ENCODE results near the gene PSMD2.
"Not testable (repeated sequence)": the region's sequence is repeated elsewhere in the genome, so short reads cannot be mapped to it uniquely, and the experiment has no call there.

Gene PSMD2

GRCh38 chr3:184298759-184299487 is at the start of gene PSMD2:
PSMD2 (plus strand) TSS chr3:184299241; CDS start chr3:184299267, 26 bp downstream.
- peak; percentile 90 to 94 for DNase-seq

- DNase-seq, result peak; percentile 93 to 98
These were observed 49.5 kb upstream of the PSMD2 start, which contains the start of gene EEF1AKMT4 for GRCh38 chr3:184249412-184250166. EEF1AKMT4 (plus strand) TSS chr3:184249672; CDS start chr3:184249695, 23 bp downstream.

DNA sequence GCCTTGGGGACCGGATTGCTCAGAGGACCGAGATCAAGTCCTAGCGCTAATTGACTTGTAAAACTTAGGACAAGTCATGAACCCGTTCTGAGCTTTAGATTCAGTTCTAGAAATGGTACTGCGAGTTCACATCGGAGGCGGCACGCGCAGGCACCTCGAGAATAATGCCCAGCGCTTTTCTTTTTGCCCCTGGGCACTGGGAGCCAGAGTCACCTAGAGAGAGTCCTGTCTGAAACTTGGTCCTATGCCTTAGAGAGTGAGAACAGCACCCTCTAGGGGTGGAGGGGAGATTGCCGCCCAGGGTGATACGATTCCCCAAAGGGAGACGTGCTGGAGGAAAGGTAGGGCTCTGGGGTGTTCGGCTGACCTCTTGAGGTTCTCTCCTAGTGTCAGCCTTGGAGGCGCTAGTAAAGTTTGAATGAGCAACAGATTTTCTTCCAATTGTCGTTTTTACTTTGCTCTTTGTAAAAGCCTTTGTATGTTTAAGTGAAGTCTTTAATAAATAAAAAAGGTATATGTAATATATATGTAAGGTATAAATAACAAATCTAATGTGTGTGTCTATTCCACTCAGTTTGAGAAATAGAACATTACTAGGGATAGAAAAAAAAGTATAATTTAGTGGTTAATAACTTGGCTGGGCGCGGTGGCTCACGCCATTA is 48.7 kb upstream of the PSMD2 start:
- peak; percentile 74 to 93 for DNase-seq

- no peak for DNase-seq
These were observed 43.6 kb upstream of the PSMD2 start for GRCh38 chr3:184255291-184256039.

DNA sequence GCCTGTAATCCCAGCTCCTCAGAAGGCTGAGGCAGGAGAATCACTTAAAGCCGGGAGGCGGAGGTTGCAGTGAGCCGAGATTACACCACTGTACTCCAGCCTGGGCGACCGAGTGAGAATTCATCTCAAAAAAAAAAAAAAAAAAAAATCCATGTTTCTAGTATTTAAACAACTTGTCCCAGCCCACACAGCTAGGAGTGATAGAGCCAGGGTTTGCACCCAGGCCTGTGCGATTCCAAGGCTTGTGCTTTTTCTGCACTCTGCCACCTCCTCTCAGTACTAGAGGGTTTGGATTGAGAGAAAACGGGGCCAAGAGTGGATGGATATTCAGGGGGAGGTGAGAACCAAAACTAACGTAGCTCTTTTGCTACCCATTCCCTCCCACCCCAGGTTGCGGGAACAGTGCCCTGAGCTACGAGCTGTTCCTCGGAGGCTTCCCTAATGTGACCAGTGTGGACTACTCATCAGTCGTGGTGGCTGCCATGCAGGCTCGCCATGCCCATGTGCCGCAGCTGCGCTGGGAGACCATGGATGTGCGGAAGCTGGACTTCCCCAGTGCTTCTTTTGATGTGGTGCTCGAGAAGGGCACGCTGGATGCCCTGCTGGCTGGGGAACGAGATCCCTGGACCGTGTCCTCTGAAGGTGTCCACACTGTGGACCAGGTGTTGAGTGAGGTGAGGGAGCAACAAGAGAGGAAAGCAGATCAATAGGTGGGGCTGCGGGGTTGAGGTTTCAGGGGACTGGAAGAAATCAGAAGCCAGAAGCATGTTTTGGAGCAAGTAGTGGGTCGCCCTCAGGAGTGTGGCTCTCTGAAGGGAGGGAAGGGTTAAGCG is 41.7 kb upstream of the PSMD2 start:
- no peak for DNase-seq

GRCh38 chr3:184258926-184259325 is 40.1 kb upstream of the PSMD2 start:
- no peak for DNase-seq

DNA sequence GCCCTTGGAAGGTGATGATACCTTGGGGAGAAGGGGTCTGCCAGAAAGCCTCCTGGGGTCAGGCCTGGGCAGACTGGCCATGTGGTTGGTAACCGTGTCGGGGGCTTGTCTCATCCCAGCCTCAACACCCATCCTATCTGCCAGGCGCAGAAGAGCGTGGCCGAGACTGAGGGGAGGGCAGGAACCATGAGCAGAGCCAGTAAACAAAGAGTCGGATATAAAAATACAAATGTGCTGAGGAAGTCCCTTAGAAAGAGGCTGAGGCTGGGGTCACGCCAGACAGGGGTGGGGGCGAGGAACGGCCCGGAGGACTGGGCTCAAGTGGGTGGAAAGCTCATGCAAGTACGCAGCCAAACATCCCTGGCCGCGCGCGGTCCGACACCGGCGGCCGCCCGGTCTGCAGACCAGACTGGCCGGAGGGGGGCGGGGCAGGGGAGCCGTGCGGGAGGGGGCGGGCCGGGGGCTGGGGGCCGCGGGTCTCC is 39.6 kb upstream of the PSMD2 start:
- no peak for DNase-seq

GRCh38 chr3:184259878-184260723 is 38.9 kb upstream of the PSMD2 start:
- DNase-seq, result peak in 1 of 2 experiments; percentile 34

DNA sequence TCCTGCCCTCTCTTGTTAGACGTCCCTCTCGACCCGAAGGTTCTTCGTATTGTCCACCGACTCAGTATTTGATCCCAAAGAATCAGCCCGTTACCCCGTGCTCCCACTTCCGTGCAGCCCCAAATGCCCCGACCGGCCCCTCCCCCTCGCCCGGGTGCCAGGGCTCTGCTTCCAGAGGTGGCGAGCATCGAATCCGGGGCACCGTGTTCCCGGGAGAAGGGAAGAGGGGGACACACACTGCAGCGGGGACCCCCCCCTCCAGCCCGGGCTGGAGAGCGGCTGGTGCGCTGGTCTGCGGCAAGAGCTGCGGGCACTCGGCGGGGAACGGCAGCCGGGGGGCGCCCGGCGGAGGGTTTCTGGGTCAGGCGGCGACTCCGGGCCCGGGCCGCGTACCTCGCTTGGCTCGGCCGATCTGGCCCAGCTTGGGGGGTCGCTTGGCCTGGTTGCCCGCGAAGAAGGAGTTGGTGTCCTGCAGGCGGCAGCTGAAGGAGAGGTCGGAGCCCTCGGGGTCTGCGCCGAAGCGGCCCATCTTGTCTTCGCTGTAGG is 38.2 kb upstream of the PSMD2 start:
- DNase-seq, result no peak

DNA sequence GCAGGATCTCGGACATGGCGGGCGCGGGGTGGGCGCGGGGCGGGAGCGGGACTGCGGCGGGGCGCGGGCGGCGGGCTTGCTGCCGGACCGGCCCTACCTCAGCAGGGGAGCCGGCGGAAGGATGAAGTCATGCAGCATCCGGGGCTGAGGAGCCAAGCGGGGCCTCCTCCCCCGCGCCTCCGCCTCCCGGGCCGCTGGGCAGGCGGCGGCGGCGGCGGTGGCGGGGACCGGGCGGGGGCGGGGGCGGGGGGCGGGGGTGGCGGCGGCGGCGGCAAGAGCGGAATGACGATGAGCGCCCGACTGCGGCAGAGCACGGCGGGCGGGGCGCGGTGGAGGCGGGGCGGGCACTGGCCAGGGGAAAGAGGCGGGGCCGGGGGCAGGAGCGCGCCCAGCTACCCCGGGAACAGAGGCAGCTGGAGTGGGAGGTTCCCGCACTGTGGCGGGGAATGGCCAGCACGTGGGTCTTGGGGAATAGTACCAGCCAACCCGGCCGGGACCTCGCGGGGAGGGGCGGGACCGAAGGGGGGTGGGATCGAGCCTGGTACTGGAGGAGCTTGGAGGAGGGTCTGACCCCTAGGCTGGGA is 37.7 kb upstream of the PSMD2 start, which contains the start of gene CAMK2N2:
TSS of gene CAMK2N2 (minus strand) at position 284 of the 584 bp plus-strand sequence. CDS start at position 16, 268 bp downstream.
- peak; percentile 73 to 89 for DNase-seq

DNA sequence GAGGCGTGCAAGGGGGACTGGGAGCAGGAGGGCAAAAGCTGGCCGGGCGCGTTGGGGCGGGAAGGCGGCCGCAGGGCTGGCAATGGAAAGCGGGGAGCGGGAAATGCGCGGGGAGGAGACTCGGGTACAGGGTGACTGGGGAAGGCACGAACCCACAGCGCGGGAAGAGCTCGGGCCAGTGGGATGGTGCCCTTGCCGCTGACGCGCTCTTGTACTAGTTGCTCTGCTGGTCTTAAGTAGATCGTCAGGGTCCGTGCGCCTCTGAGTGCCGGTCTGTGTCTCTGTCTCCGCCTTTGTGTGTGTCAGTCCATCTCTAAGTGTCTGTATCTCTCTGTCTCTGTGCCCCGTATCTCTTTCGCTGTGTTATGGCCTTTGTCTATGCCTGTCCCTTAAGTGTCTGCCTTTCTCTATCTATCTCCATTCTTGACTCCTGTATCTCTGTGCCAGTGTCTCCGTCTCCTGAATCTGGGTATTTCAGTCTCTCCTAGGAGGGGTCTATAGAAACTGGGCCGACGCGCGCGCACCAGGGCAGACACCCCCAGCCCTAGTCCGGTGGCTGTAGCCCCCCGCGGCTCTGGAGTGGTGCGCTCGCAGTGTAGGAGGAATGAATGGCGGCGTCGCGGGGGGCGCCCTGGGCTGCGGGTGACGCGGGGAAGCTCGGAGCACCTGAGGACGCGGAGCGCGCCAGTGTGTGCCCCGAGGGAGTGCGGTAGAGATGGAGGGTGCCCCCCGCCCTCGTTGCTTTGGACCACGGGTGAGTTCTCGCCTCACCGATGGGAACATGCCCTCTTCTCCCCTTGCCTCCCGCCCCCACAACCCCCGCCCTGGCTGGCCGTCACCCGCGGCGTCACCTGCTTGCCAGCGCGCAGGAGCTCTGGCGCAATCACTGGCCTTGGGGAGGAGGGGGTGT is 36.9 kb upstream of the PSMD2 start:
- peak in 1 of 2 experiments; percentile 80 for DNase-seq

DNA sequence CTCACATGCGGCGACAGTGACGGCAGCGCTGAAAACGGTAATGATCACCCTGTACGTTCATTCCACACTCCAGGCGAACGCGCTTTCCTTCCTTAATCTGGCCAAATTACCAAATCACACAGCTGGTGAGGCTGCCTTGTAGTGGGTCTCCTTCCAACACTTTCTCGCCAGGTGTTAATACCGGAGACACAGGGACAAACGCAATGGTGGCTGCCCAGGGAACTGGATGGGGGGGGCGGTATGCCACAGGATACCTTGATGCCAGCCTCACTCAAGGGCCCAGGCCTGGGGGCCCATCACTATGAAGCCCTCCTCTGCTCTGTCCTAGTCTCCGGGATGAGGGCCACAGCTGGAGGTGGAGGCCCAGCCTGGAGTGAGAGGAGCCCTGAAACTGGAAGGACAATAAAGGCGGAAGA is 36.3 kb upstream of the PSMD2 start:
- no peak for DNase-seq

DNA sequence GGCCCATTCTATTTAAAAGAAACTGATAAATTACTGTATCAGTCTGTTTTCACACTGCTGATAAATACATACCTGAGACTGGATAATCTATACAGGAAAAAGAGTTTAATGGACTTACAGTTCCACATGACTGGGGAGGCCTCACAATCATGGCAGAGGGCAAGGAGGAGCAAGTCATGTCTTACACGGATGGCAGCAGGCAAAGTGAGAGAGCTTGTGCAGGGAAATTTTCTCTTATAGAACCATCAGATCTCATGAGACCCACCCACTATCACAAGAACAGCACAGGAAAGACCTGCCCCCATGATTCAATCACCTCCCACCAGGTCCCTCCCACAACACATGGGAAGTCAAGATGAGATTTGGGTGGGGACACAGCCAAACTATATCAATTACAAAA is 31.8 kb upstream of the PSMD2 start:
- not testable (repeated sequence) for DNase-seq

GRCh38 chr3:184272269-184272668 is 26.8 kb upstream of the PSMD2 start:
- no peak for DNase-seq

DNA sequence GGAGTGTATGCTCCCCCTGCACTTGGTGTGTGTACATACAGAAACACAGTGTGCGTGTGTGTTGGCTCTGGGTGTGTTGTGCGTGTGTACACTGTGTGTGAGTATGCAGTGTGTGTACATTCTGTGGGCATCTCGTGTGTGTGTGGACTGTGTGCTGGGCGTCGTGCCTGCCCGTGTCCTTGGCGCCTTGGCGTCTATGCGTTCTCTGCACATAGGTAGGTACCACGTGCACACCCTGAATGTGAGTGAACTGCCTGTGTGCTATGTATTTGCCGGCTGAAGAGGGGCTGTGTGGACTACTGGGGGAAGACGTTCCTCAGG is 23.7 kb upstream of the PSMD2 start:
- DNase-seq, result no peak

GRCh38 chr3:184275961-184276910 is 22.8 kb upstream of the PSMD2 start, which contains the start of gene ECE2:
ECE2 (plus strand) TSS chr3:184276022; CDS start chr3:184276154, 132 bp downstream.
- DNase-seq, result no peak

- DNase-seq, result no peak
These were observed 21.7 kb upstream of the PSMD2 start for GRCh38 chr3:184277366-184277765.

Data from SW 1271 (cell line).